ENCODE data around the gene HAUS8. TPM values are rescaled to one million over a fixed set of nuclear protein-coding genes. Genes with fewer than 3 reads are reported as not detected.

Gene HAUS8
- total and polyA plus RNA-seq, 2 of the 4 experiments (the other 2 are of a cell fraction): 3.4 to 14.2 TPM

GRCh38 chr19:17011485-17011884, 63.8 kb downstream of the HAUS8 start:
- TF ChIP-seq MXI1 (IDR thresholded peaks at IDR 0.05; ENCODE audit: borderline replicate concordance, low read depth, low read length) (no peak), RFX5 (IDR thresholded peaks at IDR 0.05; ENCODE audit: low read depth, low read length) (no peak), MAZ (IDR thresholded peaks at IDR 0.05; ENCODE audit: borderline replicate concordance, low read depth, low read length) (no peak)
- TF ChIP-seq, protein P1, sequence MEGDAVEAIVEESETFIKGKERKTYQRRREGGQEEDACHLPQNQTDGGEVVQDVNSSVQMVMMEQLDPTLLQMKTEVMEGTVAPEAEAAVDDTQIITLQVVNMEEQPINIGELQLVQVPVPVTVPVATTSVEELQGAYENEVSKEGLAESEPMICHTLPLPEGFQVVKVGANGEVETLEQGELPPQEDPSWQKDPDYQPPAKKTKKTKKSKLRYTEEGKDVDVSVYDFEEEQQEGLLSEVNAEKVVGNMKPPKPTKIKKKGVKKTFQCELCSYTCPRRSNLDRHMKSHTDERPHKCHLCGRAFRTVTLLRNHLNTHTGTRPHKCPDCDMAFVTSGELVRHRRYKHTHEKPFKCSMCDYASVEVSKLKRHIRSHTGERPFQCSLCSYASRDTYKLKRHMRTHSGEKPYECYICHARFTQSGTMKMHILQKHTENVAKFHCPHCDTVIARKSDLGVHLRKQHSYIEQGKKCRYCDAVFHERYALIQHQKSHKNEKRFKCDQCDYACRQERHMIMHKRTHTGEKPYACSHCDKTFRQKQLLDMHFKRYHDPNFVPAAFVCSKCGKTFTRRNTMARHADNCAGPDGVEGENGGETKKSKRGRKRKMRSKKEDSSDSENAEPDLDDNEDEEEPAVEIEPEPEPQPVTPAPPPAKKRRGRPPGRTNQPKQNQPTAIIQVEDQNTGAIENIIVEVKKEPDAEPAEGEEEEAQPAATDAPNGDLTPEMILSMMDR (conservative IDR thresholded peaks at IDR 0.05; ENCODE audit: low read depth, low read length): no peak
- Histone ChIP-seq H3K56ac (ENCODE audit: extremely low read depth, insufficient read depth, low read length) (no peak overlapping the region), H3K4me3 (ENCODE audit: insufficient read depth, low read depth, low read length) (no peak overlapping the region), H3K9me3 (ENCODE audit: control insufficient read depth, insufficient read depth, low read length) (peaks cover 3% of the 10 kb centered on the region; the same call in 1 of the 2 replicates), H4K91ac (ENCODE audit: insufficient read depth, low read depth, low read length) (no peak overlapping the region), H3K36me3 (ENCODE audit: control insufficient read depth, insufficient read depth, low read length) (no peaks in the 10 kb centered on the region), H3K79me1 (ENCODE audit: low read depth in 1 of 2, low read length in 2 of 2) (no peaks in the 10 kb centered on the region), H3K9ac (ENCODE audit: low read depth, low read length) (no peak overlapping the region), H3K27me3 (ENCODE audit: control insufficient read depth, insufficient read depth, low read length) (peaks cover 5% of the 10 kb centered on the region; the same call in 1 of the 2 replicates), H4K5ac (ENCODE audit: low read depth, low read length) (no peak overlapping the region), H3K4me1 (ENCODE audit: control insufficient read depth, insufficient read depth, low read length) (no peaks in the 10 kb centered on the region), H2AK5ac (ENCODE audit: low read depth, low read length) (no peak overlapping the region), H3K4me2 (ENCODE audit: low read depth, low read length) (no peak overlapping the region), H2AK9ac (replicated peaks; ENCODE audit: low read depth, low read length, poor library complexity) (no peak overlapping the region), H3K27ac (ENCODE audit: insufficient read depth, low read length) (no peak overlapping the region), H3K4ac (ENCODE audit: low read depth, low read length) (no peak overlapping the region), H3K9me1 (ENCODE audit: insufficient read depth, low read length) (no peaks in the 10 kb centered on the region), H2BK20ac (ENCODE audit: low read depth, low read length) (no peak overlapping the region), H4K20me1 (ENCODE audit: insufficient read depth, low read length) (no peaks in the 10 kb centered on the region), H2BK120ac (ENCODE audit: low read depth, low read length) (no peak overlapping the region), H2AFZ (replicated peaks; ENCODE audit: low read length, poor library complexity) (no peak overlapping the region), H2BK5ac (ENCODE audit: low read depth, low read length, poor library complexity, severe bottlenecking) (no peak overlapping the region), H2BK15ac (ENCODE audit: low read depth, low read length) (no peak overlapping the region), H3K18ac (ENCODE audit: low read depth, low read length) (no peak overlapping the region), H4K8ac (ENCODE audit: low read depth in 2 of 2, low read length in 2 of 2) (no peak overlapping the region), H3K23ac (ENCODE audit: low read depth, low read length) (no peak overlapping the region), H3K14ac (replicated peaks; ENCODE audit: low read depth, low read length) (no peak overlapping the region)
- ChIA-PET CTCF (no interaction called here), POLR2A (ENCODE audit: unreplicated experiment) (interaction anchor here (0.6 kb wide), 1 partner anchor 32 kb away, joined by 3 read pairs; no protein-coding TSS in a partner anchor)
- no CpG with 5 or more reads among the region's 16 CpGs for WGBS, 2 experiments (ENCODE audit: extremely low coverage in 2 of 2, insufficient read length in 1 of 2)
- dilution Hi-C loops (cut with HindIII; ENCODE audit: low sequenced_read_pairs, unreplicated experiment): no loop called here
- DNase-seq: no peak
- in situ Hi-C loops (cut with MboI; ENCODE audit: low sequenced_read_pairs): no loop called here
- no TSS peak for BruUV-seq (replicated peaks)
- ATAC-seq (ENCODE audit: low read depth): no peak
- intact Hi-C loops (cut with micrococcal nuclease): no loop called here
